NB4 (cell line): ENCODE results near the gene AS3MT.

Experiments used
- DNase-seq: peaks from one replicate; pipeline ENCODE4 v3.0.0; 2010; ENCODE audit warnings: low read depth
- H3K4me3 ChIP-seq: one replicate; pipeline ENCODE4 v1.5.1; 2011; ENCODE audit warnings: mild to moderate bottlenecking, low read depth, low read length, moderate library complexity
- CTCF ChIP-seq: IDR thresholded peaks from one replicate; pipeline ENCODE4 v1.5.1; 2012; ENCODE audit warnings: low read depth, low read length
- MAX ChIP-seq: IDR thresholded peaks from 2 replicates; pipeline ENCODE4 v1.6.1; 2011; ENCODE audit warnings: low read depth, low read length
- MYC ChIP-seq: IDR thresholded peaks from 2 replicates; pipeline ENCODE4 v1.6.1; 2011; ENCODE audit warnings: low read depth, low read length
- POLR2A ChIP-seq: IDR thresholded peaks from 2 replicates; pipeline ENCODE4 v1.6.1; 2011; ENCODE audit warnings: mild to moderate bottlenecking; ENCODE audit not compliant: insufficient read length; ENCODE audit errors: extremely low read depth

AS3MT gene

DNA sequence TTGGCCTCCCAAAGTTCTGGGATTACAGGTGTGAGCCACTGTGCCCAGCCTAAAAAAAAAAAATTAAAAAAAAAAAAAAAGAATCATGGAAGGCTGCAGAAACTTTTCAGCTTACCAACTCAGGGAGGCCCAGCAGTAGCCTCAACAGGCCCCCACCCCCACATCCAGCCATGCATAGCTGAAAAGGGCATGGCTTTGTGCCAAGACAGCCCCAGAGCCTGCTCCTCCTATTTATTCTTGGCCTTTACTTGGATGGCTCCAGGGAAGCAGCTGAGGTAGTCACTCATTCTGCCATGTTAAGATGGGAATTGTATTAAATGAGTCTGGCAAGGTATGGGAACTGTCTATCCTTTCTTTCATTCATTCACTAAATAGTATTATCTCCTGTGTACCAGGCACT, 35.1 kb downstream of the AS3MT start:
- no peak for DNase-seq
- H3K4me3 ChIP-seq = no peak overlapping the region
- no peak for TF ChIP-seq POLR2A
- TF ChIP-seq MAX = no peak
- no peak for TF ChIP-seq MYC
- no peak for TF ChIP-seq CTCF

GRCh38 chr10:102906507-102906906, 37.2 kb downstream of the AS3MT start:
- H3K4me3 ChIP-seq = no peak overlapping the region
- no peak for DNase-seq
- TF ChIP-seq MYC = no peak
- TF ChIP-seq CTCF = no peak
- TF ChIP-seq POLR2A = no peak
- TF ChIP-seq MAX = no peak

- H3K4me3 ChIP-seq = no peak overlapping the region
- TF ChIP-seq CTCF (no peak), POLR2A (no peak), MAX (no peak), MYC (no peak)
Observed at GRCh38 chr10:102914781-102915180, 45.5 kb downstream of the AS3MT start.

GRCh38 chr10:102916173-102916572, 46.9 kb downstream of the AS3MT start:
- TF ChIP-seq POLR2A (no peak), MAX (no peak), CTCF (no peak), MYC (no peak)
- H3K4me3 ChIP-seq = no peak overlapping the region
- DNase-seq = no peak

More at GRCh38 chr10:102914781-102915180, 45.5 kb downstream of the AS3MT start:
- no peak for DNase-seq

DNA sequence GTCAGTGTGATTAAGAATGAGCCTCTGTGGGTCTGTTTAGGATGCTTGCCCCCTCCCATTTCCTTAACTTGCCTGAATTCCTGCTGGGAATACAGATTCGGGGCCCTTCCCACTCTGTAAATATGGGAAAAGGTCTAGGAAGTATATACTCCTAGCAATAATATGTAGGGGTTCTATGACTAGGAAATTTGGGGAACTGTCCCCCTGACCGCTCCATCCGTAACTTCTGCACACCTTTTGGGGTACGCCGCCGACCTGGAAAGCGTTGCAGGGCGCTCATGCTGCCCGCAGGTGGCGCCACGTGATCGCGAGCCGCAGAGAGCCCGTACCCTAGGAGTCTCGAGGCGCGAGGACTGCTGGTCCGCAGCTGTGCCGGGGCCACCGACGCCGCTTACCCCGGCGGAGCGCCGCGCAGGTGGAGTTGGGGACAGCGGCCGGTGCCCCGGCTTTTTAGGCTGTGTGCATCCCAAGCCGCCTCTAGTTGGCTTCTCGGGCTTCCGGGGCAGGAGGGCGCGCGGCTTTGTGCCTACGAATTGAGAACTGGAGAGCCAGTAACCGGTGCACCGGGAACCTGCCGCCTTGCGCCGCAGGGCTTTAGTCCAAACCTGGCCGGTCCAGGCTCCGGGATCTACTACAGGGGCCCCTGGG, 48.2 kb downstream of the AS3MT start:
- TF ChIP-seq CTCF (peak; percentile 88), MAX (peak; percentile 98), MYC (no peak; the same call in 1 of the 2 replicates)
- DNase-seq = peak; percentile 89
- H3K4me3 ChIP-seq = peak overlapping the region; percentile 51
